Measurements from ENCODE around the gene KIF5A.

Gene KIF5A

DNA sequence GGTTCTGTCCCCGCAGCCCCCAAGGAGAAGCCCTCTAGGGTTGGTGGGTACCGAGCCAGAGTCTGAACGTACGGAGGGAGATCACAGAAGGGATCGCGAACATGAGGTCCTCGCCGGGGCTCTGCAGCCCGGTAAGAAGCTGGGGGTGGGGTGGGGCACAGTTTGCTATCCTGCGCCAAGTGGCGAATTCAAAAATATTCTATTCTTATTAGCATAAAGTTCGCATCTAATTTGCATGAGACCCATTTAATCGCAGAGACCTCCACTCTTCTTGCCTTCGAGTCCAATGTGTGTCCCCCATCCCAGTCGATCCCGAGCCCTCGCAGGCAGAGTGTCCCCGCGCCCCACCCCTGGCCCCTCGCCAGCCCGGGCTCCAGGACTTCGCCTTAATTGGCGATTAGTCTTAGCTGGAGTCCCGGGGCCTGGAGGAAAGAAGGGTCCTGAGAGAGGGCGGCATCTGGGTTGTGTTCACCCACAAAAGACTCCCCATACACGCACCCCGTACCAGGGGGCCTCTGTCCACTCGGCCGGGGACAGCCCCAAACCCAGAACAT, 60.8 kb downstream of the KIF5A start:
- H3K4me3 ChIP-seq (ENCODE audit: low read depth, low read length), result peak overlapping the region; percentile 60
- TF ChIP-seq, protein P1, sequence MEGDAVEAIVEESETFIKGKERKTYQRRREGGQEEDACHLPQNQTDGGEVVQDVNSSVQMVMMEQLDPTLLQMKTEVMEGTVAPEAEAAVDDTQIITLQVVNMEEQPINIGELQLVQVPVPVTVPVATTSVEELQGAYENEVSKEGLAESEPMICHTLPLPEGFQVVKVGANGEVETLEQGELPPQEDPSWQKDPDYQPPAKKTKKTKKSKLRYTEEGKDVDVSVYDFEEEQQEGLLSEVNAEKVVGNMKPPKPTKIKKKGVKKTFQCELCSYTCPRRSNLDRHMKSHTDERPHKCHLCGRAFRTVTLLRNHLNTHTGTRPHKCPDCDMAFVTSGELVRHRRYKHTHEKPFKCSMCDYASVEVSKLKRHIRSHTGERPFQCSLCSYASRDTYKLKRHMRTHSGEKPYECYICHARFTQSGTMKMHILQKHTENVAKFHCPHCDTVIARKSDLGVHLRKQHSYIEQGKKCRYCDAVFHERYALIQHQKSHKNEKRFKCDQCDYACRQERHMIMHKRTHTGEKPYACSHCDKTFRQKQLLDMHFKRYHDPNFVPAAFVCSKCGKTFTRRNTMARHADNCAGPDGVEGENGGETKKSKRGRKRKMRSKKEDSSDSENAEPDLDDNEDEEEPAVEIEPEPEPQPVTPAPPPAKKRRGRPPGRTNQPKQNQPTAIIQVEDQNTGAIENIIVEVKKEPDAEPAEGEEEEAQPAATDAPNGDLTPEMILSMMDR (IDR thresholded peaks at IDR 0.05; ENCODE audit: borderline replicate concordance, insufficient read depth, low read depth, low read length), result no peak

DNA sequence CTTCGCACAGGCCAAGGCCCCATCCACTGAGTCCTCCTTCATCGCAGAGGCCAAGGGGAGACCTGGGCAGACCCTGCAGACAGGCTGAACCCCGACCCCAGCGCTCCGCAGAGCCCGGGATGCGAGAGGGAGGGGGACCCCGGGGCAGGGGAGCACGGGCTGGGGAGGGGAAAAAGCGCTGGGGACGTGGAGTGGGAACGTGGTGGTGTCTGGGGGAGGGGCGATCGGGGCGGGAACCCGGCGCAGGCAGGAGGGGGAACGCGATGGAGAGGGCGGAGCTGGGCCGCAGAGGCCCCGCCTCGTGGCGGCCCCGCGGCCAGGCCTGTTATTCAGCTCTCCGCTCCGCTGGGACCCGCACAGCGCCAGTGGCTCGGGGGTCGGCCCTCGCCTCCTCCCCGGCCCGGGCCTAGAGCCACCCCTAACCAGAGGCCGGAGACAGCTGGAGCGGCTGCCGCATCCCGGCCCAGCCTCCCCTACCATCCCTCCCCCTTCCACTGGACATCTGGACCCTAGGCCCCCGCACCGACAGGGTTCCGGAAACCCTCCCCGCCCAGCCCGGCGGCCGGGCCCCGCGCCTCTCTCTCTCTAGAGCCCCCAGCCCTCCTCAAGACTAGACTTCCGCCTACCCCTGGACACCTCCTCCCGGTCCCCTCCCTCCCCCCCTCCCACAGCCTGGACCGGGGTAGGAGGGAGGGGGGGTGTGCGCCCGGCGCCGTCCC, 61.4 kb downstream of the KIF5A start, which contains the start of gene ARHGEF25:
Gene ARHGEF25 (plus strand): TSS at position 328 of the 719 bp plus-strand sequence. CDS start 460 bp downstream, outside the sequence.
- TF ChIP-seq, protein P1 (IDR thresholded peaks at IDR 0.05; ENCODE audit: borderline replicate concordance, insufficient read depth, low read depth, low read length), result no peak
- peak within 1 kb of the TSS; percentile 60 for H3K4me3 ChIP-seq (ENCODE audit: low read depth, low read length)

DNA sequence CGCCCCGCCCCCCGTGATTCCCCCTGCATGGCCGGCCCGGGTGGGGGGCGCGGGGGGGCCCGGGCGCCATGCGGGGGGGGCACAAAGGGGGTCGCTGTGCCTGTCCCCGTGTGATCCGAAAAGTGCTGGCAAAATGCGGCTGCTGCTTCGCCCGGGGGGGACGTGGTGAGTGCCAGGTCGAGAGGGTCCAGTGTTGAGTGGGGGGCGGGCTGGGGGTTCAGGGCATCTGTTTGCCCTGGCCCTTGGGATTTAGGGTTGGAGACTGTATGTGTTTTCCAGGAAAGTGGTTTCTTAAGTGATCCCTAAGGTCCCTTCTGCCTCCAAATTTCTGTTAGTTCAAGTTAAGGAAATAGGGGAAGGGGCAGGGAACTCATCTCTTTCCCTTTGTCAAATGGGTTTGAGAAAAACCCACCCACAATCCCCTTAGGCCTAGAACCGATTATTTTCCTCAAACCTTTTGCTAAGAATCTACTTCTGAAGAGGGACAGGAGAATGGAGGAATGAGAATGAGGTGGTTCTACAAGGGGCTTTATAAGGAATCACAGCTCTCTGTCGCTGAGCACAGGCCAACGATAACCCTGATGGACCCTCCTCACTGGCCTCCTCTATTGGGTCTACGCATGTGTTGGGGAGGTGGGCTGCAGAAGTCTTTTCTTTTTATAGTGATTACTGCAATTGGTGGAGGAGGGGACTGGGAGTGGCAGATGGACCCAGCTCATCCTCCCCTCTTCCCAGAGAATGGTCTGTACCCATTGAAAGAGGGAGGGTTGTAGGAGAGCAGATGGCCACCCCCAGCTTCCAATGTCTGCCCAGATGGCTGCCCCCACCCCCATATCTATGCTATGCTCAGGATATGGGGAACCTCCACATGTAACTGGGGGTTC, 62.2 kb downstream of the KIF5A start:
- TF ChIP-seq, protein P1 (IDR thresholded peaks at IDR 0.05; ENCODE audit: borderline replicate concordance, insufficient read depth, low read depth, low read length), result no peak
- no peak overlapping the region for H3K4me3 ChIP-seq (ENCODE audit: low read depth, low read length)

DNA sequence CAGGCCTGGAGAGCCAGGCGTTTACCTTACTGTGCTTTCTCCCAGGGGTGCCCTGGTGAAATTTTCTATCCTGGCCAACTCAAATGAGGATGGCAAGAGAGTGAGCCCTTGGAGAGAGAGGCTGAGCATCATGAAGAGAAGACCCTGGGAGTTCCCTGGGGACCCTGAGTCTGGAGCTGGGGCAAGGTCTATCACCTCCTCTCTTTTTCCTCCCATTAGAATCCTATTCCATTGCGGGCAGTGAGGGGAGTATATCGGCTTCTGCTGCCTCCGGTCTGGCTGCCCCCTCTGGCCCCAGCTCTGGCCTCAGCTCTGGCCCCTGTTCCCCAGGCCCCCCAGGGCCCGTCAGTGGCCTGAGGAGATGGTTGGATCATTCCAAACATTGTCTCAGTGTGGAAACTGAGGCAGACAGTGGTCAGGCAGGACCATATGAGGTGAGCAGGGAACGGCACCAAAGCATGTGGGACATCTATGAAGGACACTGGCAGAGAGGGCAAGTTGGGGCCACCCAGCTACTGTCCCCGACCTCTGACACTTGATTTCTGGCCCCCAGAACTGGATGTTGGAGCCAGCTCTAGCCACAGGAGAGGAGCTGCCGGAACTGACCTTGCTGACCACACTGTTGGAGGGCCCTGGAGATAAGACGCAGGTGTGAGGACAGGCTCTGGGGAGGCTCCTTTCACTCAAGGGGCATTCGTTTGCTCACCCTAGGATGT, 63.0 kb downstream of the KIF5A start:
- no peak overlapping the region for H3K4me3 ChIP-seq (ENCODE audit: low read depth, low read length)
- TF ChIP-seq, protein P1 (IDR thresholded peaks at IDR 0.05; ENCODE audit: borderline replicate concordance, insufficient read depth, low read depth, low read length), result no peak

DNA sequence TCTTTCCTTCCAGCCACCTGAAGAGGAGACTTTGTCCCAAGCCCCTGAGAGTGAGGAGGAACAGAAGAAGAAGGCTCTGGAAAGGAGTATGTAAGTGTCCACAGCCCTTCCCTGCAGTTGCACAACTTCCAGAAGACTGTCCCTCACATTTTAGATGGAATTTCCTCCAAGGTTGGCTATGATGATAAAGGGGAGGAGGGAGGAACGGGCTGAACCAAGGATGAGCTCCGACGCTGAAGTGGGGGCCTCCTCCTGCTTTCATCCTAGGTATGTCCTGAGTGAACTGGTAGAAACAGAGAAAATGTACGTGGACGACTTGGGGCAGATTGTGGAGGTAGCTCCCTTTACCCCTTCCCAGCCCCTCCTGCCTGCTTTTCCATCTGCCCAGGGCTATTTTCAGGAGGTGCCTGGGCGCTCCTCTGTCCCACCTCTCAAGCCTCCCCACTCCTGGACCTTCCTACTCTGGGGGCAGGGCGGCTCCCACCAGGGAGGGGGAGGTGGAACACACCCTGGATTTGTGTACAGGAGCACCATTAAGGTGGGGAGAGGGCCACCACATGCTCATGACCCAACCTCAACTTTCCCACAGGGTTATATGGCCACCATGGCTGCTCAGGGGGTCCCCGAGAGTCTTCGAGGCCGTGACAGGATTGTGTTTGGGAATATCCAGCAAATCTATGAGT, 63.7 kb downstream of the KIF5A start:
- TF ChIP-seq, protein P1 (IDR thresholded peaks at IDR 0.05; ENCODE audit: borderline replicate concordance, insufficient read depth, low read depth, low read length), result no peak
- no peak overlapping the region for H3K4me3 ChIP-seq (ENCODE audit: low read depth, low read length)
